PC-3 (cell line): ENCODE measurements around the gene BRCA1. TPM values are rescaled to one million over a fixed set of nuclear protein-coding genes. Genes with fewer than 3 reads are reported as not detected.
"Not testable (repeated sequence)": the region's sequence is repeated elsewhere in the genome, so short reads cannot be mapped to it uniquely, and the experiment has no call there.

Experiments
- ATAC-seq: fragments of 200-7000 bp; cut with Tn5 transposase; 2 replicates; pipeline ENCODE4 v1.9.1; 2020; ENCODE audit warnings: mild to moderate bottlenecking, moderate library complexity
- BruUV-seq: library from RNA; stranded (reverse); fragments of 400-500 nt; replicated peaks from 2 replicates; lab custom pipeline; 2021; lab: Mats Ljungman, UMichigan
- CTCF ChIA-PET: fragments of 300-600 bp; sonication (Branson Sonifier 250); formaldehyde crosslinking; loops from one replicate; lab custom pipeline; 2022; ENCODE audit warnings: antibody characterized with exemption; lab: Charles Lee
- POLR2A ChIA-PET: fragments of 300-600 bp; sonication (Branson Sonifier 250); formaldehyde crosslinking; loops from one replicate; lab custom pipeline; 2022; ENCODE audit warnings: antibody characterized with exemption; ENCODE audit not compliant: unreplicated experiment; lab: Charles Lee
- DNase-seq: peaks from one replicate; pipeline ENCODE4 v3.0.0-alpha.2; 2015
- H2AFZ ChIP-seq: fragments of 300-600 bp; sonication (generic); 2 replicates; pipeline ENCODE4 v1.6.0; 2016; ENCODE audit warnings: antibody characterized with exemption, low read length
- H3F3A ChIP-seq: fragments of 300-600 bp; sonication (generic); one replicate; pipeline ENCODE4 v1.6.0; 2017; ENCODE audit warnings: antibody characterized with exemption, low read length, control low read depth, mild to moderate bottlenecking; ENCODE audit not compliant: unreplicated experiment
- H3K27ac ChIP-seq: fragments of 300-600 bp; sonication (generic); 2 replicates; pipeline ENCODE4 v1.5.1; 2016; ENCODE audit warnings: mild to moderate bottlenecking, low read length
- H3K27me3 ChIP-seq: fragments of 300-600 bp; sonication (generic); 2 replicates; pipeline ENCODE4 v1.6.1; 2016; ENCODE audit warnings: low read length, mixed read lengths
- H3K36me3 ChIP-seq: fragments of 300-600 bp; sonication (generic); 2 replicates; pipeline ENCODE4 v1.6.1; 2016; ENCODE audit warnings: low read depth, mixed run types, low read length, mixed read lengths
- H3K4me1 ChIP-seq: fragments of 300-600 bp; sonication (generic); 2 replicates; pipeline ENCODE4 v1.5.1; 2016; ENCODE audit warnings: low read length; ENCODE audit not compliant: insufficient read depth
- H3K4me2 ChIP-seq: fragments of 300-600 bp; sonication (generic); 2 replicates; pipeline ENCODE4 v1.6.0; 2016; ENCODE audit warnings: low read length
- H3K4me3 ChIP-seq: fragments of 300-600 bp; sonication (generic); 2 replicates; pipeline ENCODE4 v1.5.1; 2016; ENCODE audit warnings: mild to moderate bottlenecking, low read length, mixed read lengths
- H3K79me2 ChIP-seq: fragments of 300-600 bp; sonication (generic); 2 replicates; pipeline ENCODE4 v1.6.1; 2017; ENCODE audit warnings: low read length, mixed read lengths
- H3K9ac ChIP-seq: fragments of 300-600 bp; sonication (generic); 2 replicates; pipeline ENCODE4 v1.6.0; 2016; ENCODE audit warnings: mild to moderate bottlenecking, low read length
- H3K9me2 ChIP-seq: fragments of 300-600 bp; sonication (generic); replicated peaks from 2 replicates; pipeline ENCODE4 v1.6.1; 2016; ENCODE audit warnings: mixed run types, low read length, mixed read lengths
- H3K9me3 ChIP-seq: fragments of 300-600 bp; sonication (generic); 2 replicates; pipeline ENCODE4 v1.6.1; 2016; ENCODE audit warnings: low read length, mixed read lengths
- H4K20me1 ChIP-seq: fragments of 300-600 bp; sonication (generic); 2 replicates; pipeline ENCODE4 v1.6.1; 2016; ENCODE audit warnings: low read length, mixed read lengths
- EZH2 ChIP-seq: fragments of 300-600 bp; sonication (generic); IDR thresholded peaks from one replicate; pipeline ENCODE4 v1.6.1; 2017; ENCODE audit warnings: antibody characterized with exemption, mild to moderate bottlenecking, low read length; ENCODE audit not compliant: unreplicated experiment
- EZH2phosphoT487 ChIP-seq: fragments of 300-600 bp; sonication (generic); IDR thresholded peaks from 2 replicates; pipeline ENCODE4 v1.6.1; 2018; ENCODE audit warnings: mild to moderate bottlenecking, antibody characterized with exemption, low read length, borderline replicate concordance
- intact Hi-C: fragments of 100-400 bp; cut with micrococcal nuclease; formaldehyde crosslinking; loops from 2 replicates; pipeline ENCODE4 v1.9.0; 2023
- total RNA-seq: library from RNA; depleted of rRNA; stranded (reverse); fragments of >200 nt; gene quantifications from 2 replicates; pipeline ENCODE4 v1.2.3, GENCODE V29; 2014
- TF ChIP-seq, protein P1 (sequence below): fragments of 300-600 bp; sonication (generic); conservative IDR thresholded peaks from 2 replicates; pipeline ENCODE4 v1.5.1; 2017; ENCODE audit warnings: antibody characterized with exemption, low read depth, mild to moderate bottlenecking, low read length

BRCA1 gene
- total RNA-seq, 1 experiment from 2014 or later, result 36.3 TPM

- H3K36me3 ChIP-seq, result no peaks in the 10 kb centered on the region
- H3F3A ChIP-seq, result no peaks in the 10 kb centered on the region
- ATAC-seq (no peak), DNase-seq (no peak)
- H3K4me1 ChIP-seq, result no peaks in the 10 kb centered on the region; the same call in 1 of the 2 replicates
- CTCF ChIA-PET, result no interaction called here
- no peak overlapping the region for H3K9ac ChIP-seq
- no peak overlapping the region for H2AFZ ChIP-seq
- no TSS peak for BruUV-seq
- TF ChIP-seq, protein P1, sequence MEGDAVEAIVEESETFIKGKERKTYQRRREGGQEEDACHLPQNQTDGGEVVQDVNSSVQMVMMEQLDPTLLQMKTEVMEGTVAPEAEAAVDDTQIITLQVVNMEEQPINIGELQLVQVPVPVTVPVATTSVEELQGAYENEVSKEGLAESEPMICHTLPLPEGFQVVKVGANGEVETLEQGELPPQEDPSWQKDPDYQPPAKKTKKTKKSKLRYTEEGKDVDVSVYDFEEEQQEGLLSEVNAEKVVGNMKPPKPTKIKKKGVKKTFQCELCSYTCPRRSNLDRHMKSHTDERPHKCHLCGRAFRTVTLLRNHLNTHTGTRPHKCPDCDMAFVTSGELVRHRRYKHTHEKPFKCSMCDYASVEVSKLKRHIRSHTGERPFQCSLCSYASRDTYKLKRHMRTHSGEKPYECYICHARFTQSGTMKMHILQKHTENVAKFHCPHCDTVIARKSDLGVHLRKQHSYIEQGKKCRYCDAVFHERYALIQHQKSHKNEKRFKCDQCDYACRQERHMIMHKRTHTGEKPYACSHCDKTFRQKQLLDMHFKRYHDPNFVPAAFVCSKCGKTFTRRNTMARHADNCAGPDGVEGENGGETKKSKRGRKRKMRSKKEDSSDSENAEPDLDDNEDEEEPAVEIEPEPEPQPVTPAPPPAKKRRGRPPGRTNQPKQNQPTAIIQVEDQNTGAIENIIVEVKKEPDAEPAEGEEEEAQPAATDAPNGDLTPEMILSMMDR, result no peak
- no peak for TF ChIP-seq EZH2phosphoT487
- TF ChIP-seq EZH2, result no peak
- H3K9me2 ChIP-seq, result no peaks in the 10 kb centered on the region
- POLR2A ChIA-PET, result no interaction called here
- H3K27ac ChIP-seq, result no peak overlapping the region
- intact Hi-C loops, result no loop called here
- H3K27me3 ChIP-seq, result no peaks in the 10 kb centered on the region
- H3K4me3 ChIP-seq, result no peak overlapping the region
- no peaks in the 10 kb centered on the region for H4K20me1 ChIP-seq
- no peaks in the 10 kb centered on the region for H3K9me3 ChIP-seq
- H3K4me2 ChIP-seq, result no peak overlapping the region
- H3K79me2 ChIP-seq, result peaks cover 25% of the 10 kb centered on the region
Observed at GRCh38 chr17:43132117-43132516, 7.0 kb upstream of the BRCA1 start.

GRCh38 chr17:43129671-43130010 is 4.5 kb upstream of the BRCA1 start:
- H2AFZ ChIP-seq, result no peak overlapping the region
- ChIA-PET POLR2A (no interaction called here), CTCF (no interaction called here)
- no peaks in the 10 kb centered on the region for H3K27me3 ChIP-seq
- H3K36me3 ChIP-seq, result no peaks in the 10 kb centered on the region
- peaks cover 46% of the 10 kb centered on the region for H3K79me2 ChIP-seq
- intact Hi-C loops, result loop anchor here (5.0 kb wide), 1 partner anchor 107 kb away; the partner anchor contains the start of gene VAT1
- no peak for DNase-seq
- H3K27ac ChIP-seq, result no peak overlapping the region
- H3F3A ChIP-seq, result no peaks in the 10 kb centered on the region
- no peaks in the 10 kb centered on the region for H3K9me3 ChIP-seq
- H3K9me2 ChIP-seq, result no peaks in the 10 kb centered on the region
- no peak for TF ChIP-seq EZH2
- no peak for TF ChIP-seq EZH2phosphoT487
- TF ChIP-seq, protein P1, result no peak
- no peak for ATAC-seq
- H3K9ac ChIP-seq, result no peak overlapping the region
- no TSS peak for BruUV-seq
- H3K4me2 ChIP-seq, result no peak overlapping the region
- no peak overlapping the region for H3K4me3 ChIP-seq
- H4K20me1 ChIP-seq, result no peaks in the 10 kb centered on the region
- no peaks in the 10 kb centered on the region; the same call in 1 of the 2 replicates for H3K4me1 ChIP-seq

GRCh38 chr17:43127333-43127876 is 2.2 kb upstream of the BRCA1 start:
- H3K9me3 ChIP-seq, H3K4me1 ChIP-seq, DNase-seq, H3K27ac ChIP-seq, H3K9me2 ChIP-seq, H3K4me3 ChIP-seq, ATAC-seq, H3F3A ChIP-seq, H2AFZ ChIP-seq, BruUV-seq, H3K27me3 ChIP-seq, POLR2A ChIA-PET, H3K36me3 ChIP-seq, H4K20me1 ChIP-seq, H3K9ac ChIP-seq, H3K4me2 ChIP-seq: not testable (repeated sequence)
- intact Hi-C loops, result loop anchor here (5.0 kb wide), 1 partner anchor 105 kb away; the partner anchor contains the start of gene VAT1
- CTCF ChIA-PET, result interaction anchor here (0.6 kb wide), 1 partner anchor 42 kb away, joined by 3 read pairs; no protein-coding TSS in a partner anchor
- peaks cover 57% of the 10 kb centered on the region for H3K79me2 ChIP-seq
